HG02885 (cell line): ENCODE measurements around the gene ATP5F1C.
"Not testable (repeated sequence)": the region's sequence is repeated elsewhere in the genome, so short reads cannot be mapped to it uniquely, and the experiment has no call there.

ENCODE experiments used
- ATAC-seq: cut with Tn5 transposase; IDR thresholded peaks from one replicate; pipeline ENCODE4 v1.9.1; 2021; ENCODE audit warnings: mild to moderate bottlenecking; ENCODE audit not compliant: unreplicated experiment, poor library complexity

Gene ATP5F1C

GRCh38 chr10:7787857-7788638 is at the start of gene ATP5F1C, which contains the start of gene KIN:
Gene ATP5F1C, plus strand, starts transcription at chr10:7788177. Its CDS starts 31 bp downstream, at chr10:7788208.
Gene KIN, minus strand, starts transcription at chr10:7787993. Its CDS starts 60 bp downstream, at chr10:7787933.
- peak; percentile 95 for ATAC-seq

GRCh38 chr10:7738536-7739407 is 49.2 kb upstream of the ATP5F1C start:
- ATAC-seq, result no peak

- no peak for ATAC-seq
Observed at GRCh38 chr10:7744307-7744706, 43.7 kb upstream of the ATP5F1C start.

- ATAC-seq, result not testable (repeated sequence)
Observed at GRCh38 chr10:7748637-7749036, 39.3 kb upstream of the ATP5F1C start.

- no peak for ATAC-seq
Observed at GRCh38 chr10:7750222-7750621, 37.8 kb upstream of the ATP5F1C start.

- no peak for ATAC-seq
Observed at GRCh38 chr10:7752251-7752650, 35.7 kb upstream of the ATP5F1C start.

- no peak for ATAC-seq
Observed at GRCh38 chr10:7755103-7755502, 32.9 kb upstream of the ATP5F1C start.

- ATAC-seq, result no peak
Observed at GRCh38 chr10:7756360-7756992, 31.5 kb upstream of the ATP5F1C start.

- no peak for ATAC-seq
Observed at GRCh38 chr10:7763929-7764328, 24.0 kb upstream of the ATP5F1C start.

GRCh38 chr10:7766241-7766640 is 21.7 kb upstream of the ATP5F1C start:
- no peak for ATAC-seq

- ATAC-seq, result no peak
Observed at GRCh38 chr10:7767209-7767608, 20.8 kb upstream of the ATP5F1C start.

GRCh38 chr10:7768417-7768816 is 19.6 kb upstream of the ATP5F1C start:
- ATAC-seq, result peak; percentile 71

GRCh38 chr10:7773845-7774801 is 13.9 kb upstream of the ATP5F1C start:
- ATAC-seq, result no peak

GRCh38 chr10:7776777-7777176 is 11.2 kb upstream of the ATP5F1C start:
- no peak for ATAC-seq

- ATAC-seq, result not testable (repeated sequence)
Observed at GRCh38 chr10:7782194-7782593, 5.8 kb upstream of the ATP5F1C start.

GRCh38 chr10:7786430-7786829 is 1.5 kb upstream of the ATP5F1C start:
- ATAC-seq, result no peak

- peak; percentile 9 for ATAC-seq
Observed at GRCh38 chr10:7787150-7787856, 674 bp upstream of the ATP5F1C start.

- ATAC-seq, result peak; percentile 18
Observed at GRCh38 chr10:7788639-7789286, 786 bp downstream of the ATP5F1C start.

GRCh38 chr10:7789390-7789789 is 1.4 kb downstream of the ATP5F1C start:
- no peak for ATAC-seq
